SKM-1 (cell line): Measurements from ENCODE around the gene MEGF8.
A peak's percentile ranks its signal among the peaks of the same experiment; 100 is the strongest.

ENCODE experiments used
- DNase-seq: peaks from one replicate; lab custom pipeline; 2025; ENCODE audit not compliant: unreplicated experiment; lab: John Stamatoyannopoulos, UW

MEGF8 gene, protein sequence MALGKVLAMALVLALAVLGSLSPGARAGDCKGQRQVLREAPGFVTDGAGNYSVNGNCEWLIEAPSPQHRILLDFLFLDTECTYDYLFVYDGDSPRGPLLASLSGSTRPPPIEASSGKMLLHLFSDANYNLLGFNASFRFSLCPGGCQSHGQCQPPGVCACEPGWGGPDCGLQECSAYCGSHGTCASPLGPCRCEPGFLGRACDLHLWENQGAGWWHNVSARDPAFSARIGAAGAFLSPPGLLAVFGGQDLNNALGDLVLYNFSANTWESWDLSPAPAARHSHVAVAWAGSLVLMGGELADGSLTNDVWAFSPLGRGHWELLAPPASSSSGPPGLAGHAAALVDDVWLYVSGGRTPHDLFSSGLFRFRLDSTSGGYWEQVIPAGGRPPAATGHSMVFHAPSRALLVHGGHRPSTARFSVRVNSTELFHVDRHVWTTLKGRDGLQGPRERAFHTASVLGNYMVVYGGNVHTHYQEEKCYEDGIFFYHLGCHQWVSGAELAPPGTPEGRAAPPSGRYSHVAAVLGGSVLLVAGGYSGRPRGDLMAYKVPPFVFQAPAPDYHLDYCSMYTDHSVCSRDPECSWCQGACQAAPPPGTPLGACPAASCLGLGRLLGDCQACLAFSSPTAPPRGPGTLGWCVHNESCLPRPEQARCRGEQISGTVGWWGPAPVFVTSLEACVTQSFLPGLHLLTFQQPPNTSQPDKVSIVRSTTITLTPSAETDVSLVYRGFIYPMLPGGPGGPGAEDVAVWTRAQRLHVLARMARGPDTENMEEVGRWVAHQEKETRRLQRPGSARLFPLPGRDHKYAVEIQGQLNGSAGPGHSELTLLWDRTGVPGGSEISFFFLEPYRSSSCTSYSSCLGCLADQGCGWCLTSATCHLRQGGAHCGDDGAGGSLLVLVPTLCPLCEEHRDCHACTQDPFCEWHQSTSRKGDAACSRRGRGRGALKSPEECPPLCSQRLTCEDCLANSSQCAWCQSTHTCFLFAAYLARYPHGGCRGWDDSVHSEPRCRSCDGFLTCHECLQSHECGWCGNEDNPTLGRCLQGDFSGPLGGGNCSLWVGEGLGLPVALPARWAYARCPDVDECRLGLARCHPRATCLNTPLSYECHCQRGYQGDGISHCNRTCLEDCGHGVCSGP (N-terminal part only)

DNA sequence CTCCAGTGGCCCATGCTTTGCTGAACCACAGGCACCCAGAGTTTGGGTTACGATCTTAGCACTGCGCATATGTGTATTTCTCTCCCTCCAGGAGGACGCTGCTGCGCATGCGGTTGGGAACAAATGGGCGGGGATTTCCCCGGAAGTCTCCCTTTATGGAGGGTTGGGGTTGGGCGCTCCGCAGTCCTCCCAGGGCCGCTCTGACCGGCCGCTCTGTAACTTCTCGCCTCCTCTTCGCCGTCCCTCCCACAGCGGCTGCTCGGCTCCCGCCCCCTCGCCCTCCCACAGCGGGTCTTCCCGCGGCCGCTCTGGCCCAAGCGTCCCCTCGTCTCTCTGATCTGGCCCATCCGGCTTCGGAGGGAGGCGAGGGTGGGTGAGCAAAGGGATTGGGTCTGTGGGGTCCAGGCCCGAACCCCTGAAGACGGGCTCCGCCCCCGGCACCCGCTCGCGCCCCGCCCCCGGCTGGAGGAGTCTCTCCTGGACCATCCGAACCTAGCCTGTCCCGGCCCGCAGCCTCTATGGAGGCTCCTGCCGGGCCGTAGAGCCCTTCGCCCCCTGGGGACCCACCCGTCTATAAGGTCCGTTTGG lies at the start of gene MEGF8:
Gene MEGF8 (plus strand): TSS at position 328 of the 588 bp plus-strand sequence. CDS start 609 bp downstream, outside the sequence.
- DNase-seq = peak; percentile 88

DNA sequence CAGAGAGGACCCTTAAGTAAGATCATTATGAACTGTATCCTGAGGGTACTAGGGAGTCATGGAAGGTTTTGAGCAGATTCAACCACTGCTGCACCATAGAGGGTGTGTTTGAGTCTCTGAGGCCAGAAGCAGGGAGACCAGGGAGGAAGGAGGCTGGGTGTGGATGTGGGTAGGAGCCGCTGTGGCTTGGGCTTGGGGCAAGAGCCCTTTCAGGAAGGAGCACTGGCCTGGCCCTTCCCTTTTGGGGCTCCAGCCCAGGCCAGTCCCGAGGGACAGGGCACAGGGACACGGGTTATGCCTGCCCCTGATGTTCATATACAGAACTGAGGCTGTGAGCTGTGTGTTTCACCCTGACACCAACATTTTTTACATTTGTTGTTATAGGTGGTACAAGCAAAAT lies 49.2 kb upstream of the MEGF8 start:
- no peak for DNase-seq

DNA sequence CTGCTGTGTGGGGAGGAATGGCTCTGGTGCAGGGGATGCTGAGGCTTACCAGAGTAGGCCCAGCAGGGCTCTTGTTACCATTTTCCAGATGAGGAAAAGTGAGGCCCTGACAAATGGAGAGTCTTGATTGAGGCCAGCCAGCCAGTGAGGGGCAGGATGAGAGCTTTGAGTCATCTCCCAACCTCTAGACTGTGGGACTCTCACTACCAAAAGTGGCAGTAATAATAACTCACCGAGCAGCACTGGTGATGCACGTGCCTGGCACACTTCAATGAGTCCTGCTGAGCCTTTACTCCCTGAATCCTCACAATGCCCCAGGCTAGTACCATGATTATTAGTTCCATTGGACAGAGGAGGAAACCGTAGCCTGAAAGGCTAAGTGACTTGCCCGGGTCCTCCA lies 48.6 kb upstream of the MEGF8 start:
- DNase-seq = no peak

DNA sequence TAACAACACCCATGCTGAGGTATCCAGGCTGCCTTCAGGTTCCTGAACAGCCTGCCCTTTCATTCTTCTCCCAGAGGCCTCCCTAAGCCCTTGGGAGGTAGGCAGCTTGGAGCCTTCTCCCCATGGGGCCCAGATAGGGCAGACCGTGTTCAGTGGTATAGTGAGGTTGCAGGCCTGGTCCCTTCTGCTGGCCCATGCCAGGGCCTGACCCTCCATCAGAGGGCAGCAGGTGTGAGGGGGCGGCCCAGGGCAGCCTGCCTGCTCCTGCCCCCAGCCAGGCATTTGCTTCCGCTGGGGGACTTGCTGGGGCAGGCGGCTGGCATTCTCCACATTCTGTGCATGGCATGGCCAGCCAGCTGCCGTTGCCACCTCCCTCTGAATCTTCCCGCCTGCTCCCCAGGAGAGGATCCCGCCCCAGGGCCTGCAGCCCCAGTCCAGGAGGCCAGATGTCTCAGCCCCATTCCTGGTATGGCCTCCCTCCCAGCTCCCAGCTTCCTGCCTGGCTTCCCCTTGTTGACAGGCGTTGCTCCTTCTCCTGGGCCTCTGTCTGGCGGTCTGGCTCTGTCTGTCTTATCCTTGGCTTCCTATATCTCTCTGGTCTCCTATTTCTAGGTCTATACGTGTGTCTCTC lies 47.5 kb upstream of the MEGF8 start:
- no peak for DNase-seq

DNA sequence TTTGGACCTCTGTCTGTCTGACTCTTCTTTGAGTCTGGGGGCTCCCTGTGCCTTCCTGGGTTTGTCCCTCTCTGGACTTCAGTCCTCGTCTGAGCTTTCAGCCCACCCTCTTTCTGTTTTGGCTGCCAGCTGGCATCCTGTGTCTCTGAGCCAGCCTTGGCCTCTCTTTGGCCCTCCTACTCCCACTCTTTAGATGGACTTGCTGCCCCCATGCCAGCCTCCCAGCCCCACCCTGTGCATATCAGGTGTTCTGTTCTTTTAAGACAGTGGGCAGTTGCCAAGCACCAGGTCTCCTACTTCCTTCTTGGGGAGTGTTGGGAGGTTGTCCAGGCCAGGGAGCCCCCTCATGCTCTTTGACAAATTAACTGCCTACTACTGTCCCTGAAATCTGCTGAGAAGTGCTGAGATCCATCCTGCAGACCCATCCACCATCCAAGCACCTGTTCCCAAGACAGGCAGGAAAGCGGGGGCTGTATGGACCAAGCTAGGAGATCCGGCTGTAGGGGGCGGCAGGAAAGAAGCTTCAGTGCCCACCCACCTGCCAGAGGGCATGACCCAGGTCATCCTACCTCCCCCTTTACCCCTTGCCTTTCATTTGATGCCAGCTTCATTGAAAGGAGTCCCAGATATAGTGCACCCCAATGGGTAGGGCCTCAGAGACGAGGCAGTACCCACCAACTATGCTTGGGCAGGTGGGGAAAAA lies 46.8 kb upstream of the MEGF8 start:
- no peak for DNase-seq

DNA sequence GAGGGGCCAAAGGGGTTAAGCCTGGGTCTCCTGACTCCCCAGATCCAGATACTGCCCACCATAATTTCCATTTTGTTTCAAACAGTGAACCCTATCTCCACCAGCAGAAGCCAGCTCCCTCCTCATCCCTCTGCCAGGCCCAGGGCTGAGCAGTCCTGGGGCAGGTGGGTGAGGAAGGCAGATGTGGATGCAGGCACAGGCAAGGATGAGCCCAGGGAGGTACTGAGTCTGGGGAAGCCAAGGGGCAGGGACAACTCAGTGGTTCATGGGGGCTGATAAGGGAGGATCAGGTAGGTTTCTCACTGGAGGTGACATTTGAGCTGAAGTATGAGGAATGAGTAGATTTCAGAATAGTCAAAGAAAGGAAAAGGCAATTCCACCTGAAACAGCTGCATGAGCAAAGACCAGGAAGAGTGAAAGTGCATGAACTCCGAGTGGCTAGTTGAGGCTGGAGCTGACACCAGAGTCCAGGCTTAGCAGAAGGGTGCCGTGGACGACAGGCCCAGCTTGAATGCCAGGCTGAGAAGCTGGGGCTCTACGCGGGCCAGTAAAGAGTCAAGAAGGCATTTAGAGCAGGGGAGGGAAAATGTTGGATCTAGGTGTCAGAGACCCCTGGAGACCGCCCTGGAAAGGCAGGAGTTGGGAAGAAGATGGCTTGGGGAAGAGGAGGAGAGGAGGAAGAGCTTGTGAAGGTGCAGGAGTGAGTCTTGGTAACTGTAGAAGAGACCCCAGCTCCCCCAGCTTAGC lies 46.1 kb upstream of the MEGF8 start:
- no peak for DNase-seq

DNA sequence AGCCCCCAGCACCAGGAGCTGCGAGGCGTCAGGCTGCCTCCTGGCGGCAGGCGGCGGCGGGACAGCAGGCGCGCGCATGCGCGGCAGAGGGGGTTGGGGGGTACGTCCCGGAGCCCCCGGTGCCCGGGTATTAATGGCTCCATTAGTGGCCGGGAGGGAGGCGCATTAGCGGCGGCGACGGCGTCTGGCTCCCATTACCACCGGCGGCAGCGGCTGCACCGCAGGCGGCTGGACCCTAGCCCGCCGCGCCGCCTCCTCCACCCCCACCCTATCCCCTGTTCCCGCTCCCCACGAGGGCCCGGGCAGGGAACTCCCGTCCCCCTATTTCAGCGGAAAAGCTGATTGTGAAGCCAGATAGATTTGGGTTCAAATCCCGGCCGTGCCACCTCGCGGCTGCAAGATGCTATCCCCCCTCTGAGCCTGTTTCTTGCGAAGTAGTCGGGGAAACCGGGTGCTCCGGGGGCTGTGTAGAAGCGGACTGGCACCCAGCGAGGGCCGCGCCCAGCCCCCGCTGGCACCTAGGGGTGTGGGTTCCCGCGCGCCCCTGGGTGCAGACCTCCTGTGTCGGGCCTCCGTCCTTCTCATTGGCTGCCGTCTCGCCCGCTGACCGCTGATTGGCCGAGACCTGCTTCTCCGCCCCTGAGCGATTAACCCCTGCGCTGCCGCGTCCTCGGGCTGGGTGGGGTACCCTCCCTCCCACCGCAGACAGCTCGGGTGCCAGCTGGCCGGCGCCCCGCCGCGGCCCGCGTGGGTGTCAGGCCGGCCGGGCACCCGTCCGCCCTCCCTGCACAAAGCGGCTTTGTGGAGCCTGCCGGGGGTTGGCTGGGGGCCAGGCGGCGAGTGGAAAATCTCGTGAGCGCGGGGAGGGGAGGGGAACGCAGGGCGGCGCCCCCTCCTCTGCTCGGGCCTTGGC lies 45.3 kb upstream of the MEGF8 start:
- DNase-seq = no peak

DNA sequence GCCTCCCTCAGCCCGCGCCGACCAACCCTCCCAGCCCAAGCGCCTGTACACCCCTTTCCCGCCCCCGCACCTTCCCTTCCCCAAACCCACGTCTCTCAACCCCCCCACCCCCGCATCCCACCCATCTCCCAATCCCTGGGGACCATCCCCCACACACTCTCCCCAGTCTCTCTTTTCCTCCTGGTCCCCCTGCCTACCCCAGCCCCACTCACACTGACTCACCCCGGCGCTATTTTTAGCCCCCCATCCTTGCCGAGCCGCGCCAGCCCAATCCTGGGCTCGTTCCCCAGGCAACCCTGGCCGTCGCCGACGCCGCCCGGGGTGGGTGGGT lies 44.7 kb upstream of the MEGF8 start:
- DNase-seq = no peak

DNA sequence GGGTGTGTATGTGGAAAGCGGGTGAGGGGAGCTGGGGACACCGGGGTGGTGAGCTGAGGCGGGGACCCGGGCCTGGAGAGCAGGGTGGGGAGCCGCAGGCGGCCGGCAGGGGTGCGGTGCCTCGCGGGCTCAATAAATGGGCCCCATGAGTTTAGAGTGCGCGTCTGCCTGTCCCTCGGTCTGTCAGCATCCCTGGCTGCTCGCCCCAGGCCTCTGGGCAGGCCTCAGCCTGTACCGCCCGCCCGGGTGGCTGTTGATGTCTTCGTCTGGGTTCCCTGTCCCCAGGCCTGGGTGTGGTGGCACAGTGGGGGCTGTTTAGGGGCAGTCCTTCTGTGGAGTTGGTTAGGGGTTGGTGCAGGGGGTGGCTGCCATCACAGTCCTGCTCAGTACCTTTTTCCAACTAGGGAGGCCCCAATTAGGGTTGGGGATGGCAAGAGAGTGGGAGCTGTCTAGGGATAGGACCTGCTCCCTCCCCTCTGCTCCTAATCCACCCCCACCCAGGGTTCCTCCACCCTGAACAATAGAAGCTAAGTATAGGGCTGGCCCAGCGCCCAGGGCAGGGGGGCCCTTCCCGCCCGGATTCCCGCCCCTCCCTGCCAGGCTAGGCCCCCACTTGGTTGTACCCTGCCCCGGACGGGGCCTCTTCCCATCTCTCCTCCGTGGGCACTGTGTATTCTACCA lies 44.1 kb upstream of the MEGF8 start:
- no peak for DNase-seq

DNA sequence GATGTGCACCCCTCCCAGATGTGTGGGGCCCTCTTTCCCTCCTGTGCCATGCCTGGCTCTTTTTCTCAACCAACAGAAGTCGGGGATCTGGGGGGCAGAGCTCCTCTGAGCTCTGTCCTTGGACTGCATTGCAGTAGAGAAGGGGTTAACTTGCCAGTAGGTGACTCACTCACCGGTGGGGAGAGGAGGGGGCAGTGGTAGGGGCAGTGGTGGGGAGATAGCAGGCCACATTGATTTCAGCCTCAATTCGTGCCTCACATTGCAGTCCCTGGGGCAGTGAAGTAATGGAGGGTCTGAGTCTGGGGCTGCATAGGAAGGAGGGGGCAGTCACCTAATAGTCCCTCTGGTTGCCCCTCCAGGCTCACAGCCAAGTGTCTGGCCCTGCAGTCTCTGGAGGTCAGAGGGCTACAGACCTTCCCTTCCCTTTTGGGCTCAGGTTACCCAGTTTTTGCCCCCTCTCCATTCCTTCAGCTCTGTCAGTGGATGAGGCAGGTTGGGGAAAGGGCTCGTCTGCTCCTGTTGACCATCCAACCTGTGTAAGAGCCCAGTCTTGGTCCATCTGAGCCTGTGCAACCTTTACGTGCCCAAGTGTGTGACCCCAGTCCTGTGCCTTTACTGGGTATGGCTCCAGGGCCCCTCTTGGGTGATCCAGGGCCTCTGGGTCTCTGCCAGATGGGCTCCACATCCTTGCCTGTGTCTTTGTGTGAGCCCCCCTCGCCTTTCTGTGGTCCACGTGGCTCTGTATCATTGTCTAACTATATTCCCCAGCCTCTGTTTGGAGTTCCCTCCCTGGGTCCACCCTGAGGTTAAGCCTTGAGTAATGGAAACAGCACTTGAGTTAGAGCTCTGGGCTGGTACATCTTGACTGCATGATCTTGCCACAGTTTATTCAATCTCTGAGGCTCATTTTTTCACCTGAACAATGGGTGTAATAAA lies 43.3 kb upstream of the MEGF8 start:
- DNase-seq = no peak

DNA sequence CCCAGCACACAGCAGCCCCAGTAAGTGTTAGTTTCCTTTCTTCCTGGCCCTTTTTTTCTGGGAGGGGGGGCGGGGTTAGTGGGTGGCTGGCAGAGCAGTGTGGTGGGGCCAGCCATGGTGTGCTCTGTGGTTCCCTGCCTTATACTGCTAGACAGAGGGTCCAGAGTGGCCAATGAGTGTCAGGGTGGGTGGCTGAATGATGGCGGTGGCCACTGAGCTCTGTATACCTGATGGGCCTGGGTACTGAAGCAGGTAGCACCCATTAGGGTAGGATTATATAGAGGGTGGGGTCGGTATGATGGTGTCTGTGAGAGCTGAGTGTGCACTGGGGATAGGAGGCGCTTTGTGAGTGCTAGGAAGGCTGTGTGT lies 42.6 kb upstream of the MEGF8 start:
- no peak for DNase-seq

DNA sequence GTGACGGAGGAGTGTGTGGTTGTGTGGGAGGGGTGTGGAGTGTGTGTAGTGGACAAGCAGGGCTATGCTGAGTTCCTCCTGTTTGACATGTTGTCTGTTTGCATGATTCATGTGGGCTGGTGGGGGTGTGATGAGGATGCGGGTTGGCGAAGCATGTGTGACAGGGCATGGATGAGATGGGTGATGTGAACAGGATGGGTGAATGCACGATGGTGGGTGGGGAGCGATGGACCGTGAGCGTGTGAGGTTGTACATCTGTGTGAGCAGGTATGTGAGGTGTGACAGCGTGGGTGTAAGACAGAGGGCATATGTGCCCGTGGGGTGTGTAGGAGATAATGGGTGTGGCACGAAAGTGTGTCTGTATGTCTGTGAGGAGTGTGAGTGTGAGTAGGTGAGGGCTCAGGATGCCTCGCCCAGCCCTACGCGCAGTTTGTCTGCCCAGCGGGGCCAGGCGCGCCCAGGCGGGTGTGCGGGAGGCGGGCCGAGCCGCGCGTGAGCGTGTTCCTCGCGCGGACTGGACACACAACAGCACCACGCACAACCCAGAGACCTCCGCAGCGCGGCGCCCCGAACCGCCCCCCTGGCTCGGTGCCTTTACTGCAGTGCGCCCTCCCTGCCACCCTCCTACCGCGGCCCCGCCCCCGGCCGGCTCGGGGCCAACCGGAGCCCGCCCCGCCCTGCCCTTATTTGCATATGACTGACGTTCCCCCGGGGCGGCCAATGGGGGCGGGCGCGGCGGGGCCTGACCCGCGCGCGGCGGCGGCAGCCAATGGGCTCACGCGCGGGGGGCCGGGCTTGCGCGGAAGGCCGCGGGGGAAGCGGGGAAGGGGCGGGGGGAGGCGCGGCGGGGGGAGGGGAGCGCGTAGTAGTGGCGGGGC lies 42.0 kb upstream of the MEGF8 start:
- DNase-seq = peak; percentile 34

DNA sequence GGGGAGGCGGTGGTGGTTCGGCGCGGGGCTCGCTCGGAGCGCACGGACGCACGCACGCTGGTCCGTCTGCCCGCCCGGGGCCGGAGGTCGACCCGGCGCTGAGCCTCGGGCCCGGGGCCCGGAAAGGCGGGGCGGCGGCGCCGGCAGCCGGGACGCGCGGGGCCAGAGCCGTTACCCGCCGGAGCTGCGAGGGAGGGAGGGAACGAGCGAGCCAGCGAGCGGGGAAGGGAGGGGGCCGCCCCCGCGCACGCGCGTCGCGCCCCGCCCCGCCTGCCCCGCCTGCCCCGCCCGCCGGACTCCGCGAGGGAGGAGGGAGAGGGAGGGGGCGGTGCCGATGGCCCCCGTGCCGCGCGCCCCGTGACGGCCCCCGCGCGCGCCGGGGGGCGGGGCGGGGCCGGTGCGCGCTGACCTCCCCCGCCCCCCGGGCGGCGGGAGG lies 41.4 kb upstream of the MEGF8 start:
- no peak for DNase-seq

DNA sequence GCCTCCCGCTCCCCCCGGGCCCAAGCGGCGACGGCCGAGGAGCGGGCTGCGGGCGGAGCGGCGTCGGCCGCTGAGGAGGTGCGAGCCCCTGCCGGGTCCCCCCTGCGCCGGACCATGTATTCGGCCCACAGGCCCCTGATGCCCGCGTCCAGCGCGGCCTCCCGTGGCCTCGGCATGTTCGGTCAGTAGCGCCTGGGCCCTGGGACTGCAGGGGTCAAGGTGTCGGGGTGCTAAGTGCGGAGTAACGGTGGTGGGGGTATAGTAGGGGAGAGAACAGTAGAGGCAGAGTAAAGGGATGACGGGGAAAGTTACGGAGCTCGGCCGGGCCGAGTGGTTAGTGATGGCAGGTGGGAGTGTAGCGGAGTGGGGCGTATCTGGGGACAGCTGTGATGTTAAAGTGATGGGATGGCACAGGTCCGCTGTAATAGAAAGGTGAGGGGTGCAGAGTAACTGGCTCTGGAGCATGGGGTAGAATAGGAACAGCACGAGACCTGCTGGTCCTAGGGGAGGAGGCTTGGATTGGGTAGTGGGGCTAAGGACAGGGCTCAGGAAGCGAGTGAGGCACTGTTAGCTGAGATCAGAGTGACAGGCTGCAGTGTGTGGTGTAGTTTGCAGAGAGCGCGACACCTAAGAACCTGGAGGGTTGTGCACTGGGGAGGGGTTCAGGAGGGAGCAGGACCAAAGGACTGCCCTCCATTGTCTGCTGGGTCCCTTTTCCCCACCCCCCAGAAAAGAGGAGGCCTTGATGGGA lies 40.7 kb upstream of the MEGF8 start:
- no peak for DNase-seq

DNA sequence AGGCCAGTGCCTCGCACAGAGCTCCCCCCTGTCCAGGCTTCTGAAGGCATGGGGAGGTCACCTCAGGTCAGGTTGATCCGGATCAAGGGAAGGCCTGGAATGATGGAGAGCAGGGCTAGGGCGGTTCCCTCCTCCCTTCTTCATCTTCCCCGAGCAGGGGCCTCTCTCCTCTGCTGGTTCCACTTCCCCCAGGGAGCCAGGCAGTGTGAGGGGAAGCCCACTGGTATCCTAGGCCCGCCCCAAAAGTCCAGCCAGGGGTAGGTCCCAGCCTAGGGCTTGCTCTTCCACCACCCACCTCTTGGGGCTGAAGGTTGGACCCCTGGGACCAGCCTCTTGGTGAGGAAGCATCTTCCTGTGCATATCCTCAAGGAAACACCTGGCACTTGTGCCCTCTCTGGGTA lies 39.9 kb upstream of the MEGF8 start:
- no peak for DNase-seq
